NB4 (cell line): ENCODE measurements around the gene RGL2.

Experiments used
- DNase-seq: peaks from one replicate; pipeline ENCODE4 v3.0.0; 2010; ENCODE audit warnings: low read depth
- H3K4me3 ChIP-seq: one replicate; pipeline ENCODE4 v1.5.1; 2011; ENCODE audit warnings: mild to moderate bottlenecking, low read depth, low read length, moderate library complexity
- MYC ChIP-seq: IDR thresholded peaks from 2 replicates; pipeline ENCODE4 v1.6.1; 2011; ENCODE audit warnings: low read depth, low read length
- POLR2A ChIP-seq: IDR thresholded peaks from 2 replicates; pipeline ENCODE4 v1.6.1; 2011; ENCODE audit warnings: mild to moderate bottlenecking; ENCODE audit not compliant: insufficient read length; ENCODE audit errors: extremely low read depth
- TF ChIP-seq, protein P1 (sequence below): IDR thresholded peaks from 2 replicates; pipeline ENCODE4 v1.6.1; 2011; ENCODE audit warnings: low read depth, low read length
- TF ChIP-seq, protein P2 (sequence below): IDR thresholded peaks from one replicate; pipeline ENCODE4 v1.5.1; 2012; ENCODE audit warnings: low read depth, low read length

RGL2 gene

DNA sequence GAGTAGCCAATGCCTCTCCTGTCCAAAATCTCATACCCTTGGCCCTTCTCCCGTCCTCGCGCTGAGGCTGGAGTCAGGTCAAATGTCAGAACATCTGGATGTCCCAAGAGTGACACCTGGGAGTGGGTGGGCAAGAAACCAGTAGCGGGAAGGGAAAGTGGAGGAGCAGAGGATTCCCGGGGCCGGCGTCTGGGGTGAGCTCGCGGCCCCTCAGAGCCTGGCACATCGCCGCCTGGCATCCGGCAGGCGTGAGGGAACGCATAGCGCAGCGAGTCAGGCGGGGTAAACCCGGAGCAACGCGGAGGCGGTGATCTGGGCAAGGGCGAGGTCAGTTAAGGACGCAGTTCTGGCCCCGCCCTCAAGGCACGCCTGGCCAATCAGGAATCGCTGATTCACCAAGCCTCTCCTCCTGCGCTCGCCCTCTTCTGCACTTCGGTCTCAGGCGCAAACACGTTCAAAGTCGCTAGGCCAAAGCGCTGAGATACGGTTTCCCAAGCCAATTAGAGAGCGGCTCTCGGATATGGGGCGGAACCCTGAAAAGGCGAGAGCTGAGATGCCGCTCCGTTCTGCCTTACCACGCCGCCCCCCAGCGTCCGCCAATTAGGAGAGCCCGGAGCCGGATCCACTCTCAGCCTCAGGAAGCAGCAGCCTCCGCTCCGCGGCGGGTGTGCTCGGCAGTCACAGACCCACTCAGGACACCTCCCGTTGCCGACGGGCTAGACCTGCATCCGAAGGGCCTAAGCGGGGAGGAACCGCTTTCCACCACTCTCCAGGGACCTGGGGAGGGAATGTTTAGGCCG, 49.6 kb downstream of the RGL2 start:
- DNase-seq: peak; percentile 100
- peak overlapping the region; percentile 94 for H3K4me3 ChIP-seq

DNA sequence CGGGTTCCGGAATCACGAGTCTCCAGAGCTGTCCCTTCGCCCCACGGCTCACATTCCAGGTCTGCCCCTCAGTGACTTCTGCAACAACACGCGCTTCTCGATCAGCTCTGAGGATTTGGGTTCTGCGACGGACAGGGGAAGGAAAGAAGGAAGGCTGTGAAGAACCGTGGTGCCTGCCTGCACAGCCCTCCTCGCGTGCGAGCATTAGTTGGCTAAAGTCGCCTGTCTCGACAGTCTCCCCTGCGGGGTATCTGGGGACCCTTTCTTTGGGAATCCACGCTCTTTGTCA, 50.2 kb downstream of the RGL2 start:
- peak overlapping the region; percentile 61 for H3K4me3 ChIP-seq
- peak; percentile 72 for DNase-seq
- TF ChIP-seq MYC (no peak), POLR2A (no peak)
- TF ChIP-seq, protein P1, sequence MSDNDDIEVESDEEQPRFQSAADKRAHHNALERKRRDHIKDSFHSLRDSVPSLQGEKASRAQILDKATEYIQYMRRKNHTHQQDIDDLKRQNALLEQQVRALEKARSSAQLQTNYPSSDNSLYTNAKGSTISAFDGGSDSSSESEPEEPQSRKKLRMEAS: peak; percentile 49

More for the DNA sequence above, 49.6 kb downstream of the RGL2 start:
- TF ChIP-seq, protein P1: peak; percentile 81
- TF ChIP-seq POLR2A (peak; percentile 74), MYC (peak; percentile 88)
- TF ChIP-seq, protein P2, sequence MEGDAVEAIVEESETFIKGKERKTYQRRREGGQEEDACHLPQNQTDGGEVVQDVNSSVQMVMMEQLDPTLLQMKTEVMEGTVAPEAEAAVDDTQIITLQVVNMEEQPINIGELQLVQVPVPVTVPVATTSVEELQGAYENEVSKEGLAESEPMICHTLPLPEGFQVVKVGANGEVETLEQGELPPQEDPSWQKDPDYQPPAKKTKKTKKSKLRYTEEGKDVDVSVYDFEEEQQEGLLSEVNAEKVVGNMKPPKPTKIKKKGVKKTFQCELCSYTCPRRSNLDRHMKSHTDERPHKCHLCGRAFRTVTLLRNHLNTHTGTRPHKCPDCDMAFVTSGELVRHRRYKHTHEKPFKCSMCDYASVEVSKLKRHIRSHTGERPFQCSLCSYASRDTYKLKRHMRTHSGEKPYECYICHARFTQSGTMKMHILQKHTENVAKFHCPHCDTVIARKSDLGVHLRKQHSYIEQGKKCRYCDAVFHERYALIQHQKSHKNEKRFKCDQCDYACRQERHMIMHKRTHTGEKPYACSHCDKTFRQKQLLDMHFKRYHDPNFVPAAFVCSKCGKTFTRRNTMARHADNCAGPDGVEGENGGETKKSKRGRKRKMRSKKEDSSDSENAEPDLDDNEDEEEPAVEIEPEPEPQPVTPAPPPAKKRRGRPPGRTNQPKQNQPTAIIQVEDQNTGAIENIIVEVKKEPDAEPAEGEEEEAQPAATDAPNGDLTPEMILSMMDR: no peak

DNA sequence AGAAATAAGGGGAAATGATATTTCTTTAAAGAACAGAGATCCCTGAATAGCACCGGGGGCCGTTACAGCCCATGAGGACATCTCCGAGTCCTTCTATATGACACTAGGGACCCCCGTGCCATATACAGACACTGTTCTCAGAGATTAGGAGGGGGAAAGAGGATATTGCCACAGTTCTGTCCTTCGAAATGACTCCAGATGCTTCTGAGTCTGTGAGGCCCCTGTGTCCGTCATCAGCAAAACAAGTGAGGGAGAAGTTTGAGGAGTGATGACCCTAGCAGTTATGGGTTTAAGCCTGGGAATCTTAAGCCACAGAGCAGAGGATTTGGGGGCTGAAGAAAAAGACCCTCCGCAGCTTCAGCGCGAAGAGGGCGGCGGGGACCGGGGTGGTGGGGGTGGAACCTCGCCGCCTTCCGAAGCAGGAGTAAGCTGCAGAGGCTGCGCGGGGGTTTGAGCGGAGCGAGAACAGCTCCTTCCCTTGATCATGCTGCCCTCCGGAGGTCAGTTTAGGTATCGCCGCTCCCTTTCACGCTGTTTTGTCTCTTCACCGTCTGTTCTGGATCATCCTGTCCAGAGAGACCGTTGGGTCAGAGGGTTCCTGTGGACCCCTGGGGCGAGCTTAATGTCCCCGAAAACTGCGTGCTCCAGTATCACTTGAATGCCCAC, 50.6 kb downstream of the RGL2 start:
- peak overlapping the region; percentile 61 for H3K4me3 ChIP-seq
- TF ChIP-seq, protein P2: peak; percentile 83
- TF ChIP-seq MYC: no peak
- DNase-seq: peak; percentile 91

DNA sequence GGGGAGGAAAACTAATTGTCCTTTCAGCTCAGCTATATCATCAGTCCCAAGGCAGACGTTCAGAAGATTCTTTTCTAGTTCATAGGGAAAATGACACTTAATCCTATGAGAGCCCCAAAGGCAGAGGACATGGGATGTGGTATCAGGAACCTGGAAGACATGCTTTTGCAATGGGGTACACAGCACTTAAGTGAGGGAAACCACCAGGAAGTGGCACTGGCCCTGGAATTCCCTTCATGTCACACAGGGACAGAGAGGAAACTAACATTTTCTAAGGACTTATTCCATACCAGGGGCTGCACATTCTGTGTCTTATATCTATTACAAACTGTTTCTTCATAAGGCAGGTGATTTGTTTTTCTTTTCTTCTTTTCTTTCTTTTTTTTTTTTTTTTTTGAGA, 55.3 kb downstream of the RGL2 start:
- H3K4me3 ChIP-seq: no peak overlapping the region
- TF ChIP-seq MYC (no peak), POLR2A (no peak)
- TF ChIP-seq, protein P2: no peak
- TF ChIP-seq, protein P1: no peak
- no peak for DNase-seq

DNA sequence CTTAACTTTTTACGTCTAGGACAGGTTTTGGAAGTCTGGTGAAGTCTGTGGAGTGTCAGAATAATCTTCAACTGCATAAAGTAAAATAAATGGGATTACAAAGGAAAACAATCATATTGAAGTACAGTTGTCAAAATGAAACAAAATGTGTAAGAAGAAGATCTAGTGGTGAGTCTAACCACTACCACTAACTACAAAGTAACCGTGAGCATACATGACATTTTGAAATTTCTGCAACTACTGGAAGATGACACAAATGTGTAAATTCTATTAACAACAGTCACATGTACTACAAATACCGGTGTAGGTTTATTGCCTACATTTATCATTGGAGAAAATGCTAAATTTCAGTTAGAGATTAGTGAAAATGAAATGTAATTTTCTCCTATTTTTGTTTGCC, 56.8 kb downstream of the RGL2 start:
- TF ChIP-seq, protein P1: no peak
- no peak for TF ChIP-seq POLR2A
- no peak for TF ChIP-seq MYC
- TF ChIP-seq, protein P2: no peak
- H3K4me3 ChIP-seq: no peak overlapping the region
- DNase-seq: no peak
